ENCODE data around the gene URB2. TPM values are rescaled to one million over a fixed set of nuclear protein-coding genes. Genes with fewer than 3 reads are reported as not detected.

The URB2 gene
- total RNA-seq, 1 experiment from 2014 or later: 53.2 TPM

DNA sequence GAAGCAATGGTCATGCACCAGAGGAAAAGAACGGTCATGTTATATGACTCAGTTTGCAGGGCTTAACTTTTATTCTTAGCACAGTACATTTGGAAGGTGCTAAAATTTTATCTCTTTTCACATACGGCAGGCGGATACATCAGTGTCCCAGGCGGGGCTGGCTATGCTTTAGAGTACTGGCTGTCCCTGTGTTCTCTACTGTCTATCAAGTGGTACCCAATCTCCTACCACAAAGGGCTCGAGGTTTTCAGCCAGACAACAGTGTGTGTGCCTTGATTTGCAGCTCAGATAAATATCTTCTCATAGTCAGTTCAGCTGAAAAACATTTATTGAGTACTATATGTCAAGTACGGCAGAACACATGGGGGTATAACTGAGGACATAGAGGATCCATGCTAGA lies 65.3 kb downstream of the URB2 start:
- no CpG with 5 or more reads among the region's 6 CpGs for WGBS (ENCODE audit: extremely low coverage, insufficient read length, low lambda C conversion rate)
- Histone ChIP-seq H2BK120ac (ENCODE audit: low read depth, low read length, poor library complexity, severe bottlenecking) (no peak overlapping the region), H3K9ac (ENCODE audit: extremely low read depth, insufficient read length, low read length) (no peak overlapping the region), H3K4me1 (ENCODE audit: insufficient read depth, low read length) (peaks cover 18% of the 10 kb centered on the region), H2BK20ac (ENCODE audit: low read depth, low read length, poor library complexity, severe bottlenecking) (no peak overlapping the region), H3K18ac (ENCODE audit: insufficient read length, low read depth, low read length) (no peak overlapping the region), H3K23me2 (ENCODE audit: insufficient read length, low read depth, low read length, poor library complexity, severe bottlenecking) (no peaks in the 10 kb centered on the region), H3K14ac (ENCODE audit: insufficient read depth, low read length) (no peak overlapping the region), H2BK15ac (ENCODE audit: low read depth, low read length) (no peak overlapping the region), H4K8ac (replicated peaks; ENCODE audit: insufficient read length, low read depth, low read length) (no peak overlapping the region), H3K4me2 (ENCODE audit: insufficient read depth, insufficient read length, low read length) (no peak overlapping the region), H3K27me3 (ENCODE audit: insufficient read depth, low read length) (no peaks in the 10 kb centered on the region), H4K20me1 (ENCODE audit: control insufficient read depth, insufficient read depth, insufficient read length) (no peaks in the 10 kb centered on the region), H3K4ac (ENCODE audit: low read depth, low read length) (no peak overlapping the region), H3T11ph (ENCODE audit: low read length) (no peak overlapping the region), H3K23ac (ENCODE audit: insufficient read length, low read depth, low read length) (no peak overlapping the region), H3K79me1 (ENCODE audit: insufficient read depth, low read depth, low read length, poor library complexity, severe bottlenecking) (no peaks in the 10 kb centered on the region), H2BK5ac (ENCODE audit: insufficient read length, low read length) (no peak overlapping the region), H2AK5ac (ENCODE audit: insufficient read length, low read length) (no peak overlapping the region), H2BK12ac (ENCODE audit: insufficient read length, low read depth, low read length) (no peak overlapping the region), H3K9me3 (ENCODE audit: control insufficient read depth, low read depth, low read length) (no peaks in the 10 kb centered on the region), H4K91ac (ENCODE audit: insufficient read length, low read depth, low read length) (no peak overlapping the region), H4K5ac (ENCODE audit: insufficient read length, low read depth, low read length) (no peak overlapping the region), H3K79me2 (ENCODE audit: insufficient read depth, low read length) (no peaks in the 10 kb centered on the region), H2AFZ (ENCODE audit: low read length) (no peak overlapping the region), H3K56ac (ENCODE audit: insufficient read length, low read depth, low read length) (no peak overlapping the region), H3K27ac (ENCODE audit: insufficient read length, low read depth, low read length) (no peak overlapping the region)
- Mint-ChIP-seq H3K27me3 (ENCODE audit: low read depth) (no peaks in the 10 kb centered on the region; the same call in 1 of the 2 replicates), H3K4me3 (no peak overlapping the region), H3K36me3 (ENCODE audit: insufficient read depth in 1 of 3, low read depth in 3 of 3) (no peaks in the 10 kb centered on the region; a peak in 1 of 7 replicates), H3K27ac (no peak overlapping the region), H3K4me1 (peaks cover 37 to 45% of the 10 kb centered on the region in 2 experiments), H3K9me3 (peaks cover 0 to 3% of the 10 kb centered on the region in 2 experiments; a peak in 2 of 5 replicates)
- no peak for DNase-seq
- TF ChIP-seq CTCF (conservative IDR thresholded peaks at IDR 0.05): no peak

All from H9 (cell line).